ENCODE data around the gene TMPRSS4. TPM values are rescaled to one million over a fixed set of nuclear protein-coding genes. Genes with fewer than 3 reads are reported as not detected.

Gene TMPRSS4
- total RNA-seq, 1 experiment from 2014 or later: not detected

DNA sequence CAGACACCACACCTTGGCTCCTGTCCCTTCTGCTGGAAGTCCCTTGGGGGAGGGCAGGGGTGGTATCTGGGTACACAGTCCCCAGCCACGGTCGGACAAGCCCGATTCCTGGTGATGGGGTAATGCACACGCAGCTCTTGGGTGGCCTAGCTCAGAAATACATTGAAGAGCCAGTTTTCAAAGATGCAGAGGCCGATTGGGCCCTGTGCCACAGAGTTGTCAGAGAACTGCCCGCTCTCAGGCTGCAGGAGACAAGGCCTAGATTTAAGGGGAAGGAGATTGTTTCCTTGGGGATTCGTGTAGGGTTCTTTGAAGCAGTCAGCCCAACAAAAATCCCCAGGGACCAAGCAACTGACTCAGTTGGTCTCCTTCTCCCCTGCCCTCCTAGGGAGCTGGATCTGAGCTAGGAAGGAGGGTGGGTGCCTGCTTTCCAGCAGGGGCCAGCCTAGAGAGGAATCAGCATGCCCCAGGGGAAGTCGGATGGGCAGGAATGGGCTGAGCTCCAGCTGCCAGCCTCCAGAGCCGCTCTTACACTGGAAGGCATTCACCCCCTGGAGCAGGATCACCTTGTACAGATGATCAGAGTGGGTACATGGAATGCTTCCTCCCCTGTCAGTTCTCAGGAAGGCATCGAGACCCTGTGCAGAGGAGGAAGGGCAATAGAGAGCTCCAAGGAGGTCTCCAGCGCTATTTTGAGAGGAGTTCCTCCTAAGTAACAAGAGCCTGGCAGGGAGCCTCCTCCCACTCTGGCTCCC lies 79.1 kb downstream of the TMPRSS4 start:
- Mint-ChIP-seq H3K36me3 (ENCODE audit: insufficient read depth in 1 of 3, low read depth in 3 of 3) (no peaks in the 10 kb centered on the region; a peak in 1 of 7 replicates), H3K27ac (peak overlapping the region in 1 of 3 experiments; percentile 59; a peak in 1 of 7 replicates), H3K9me3 (no peaks in the 10 kb centered on the region; a peak in 1 of 5 replicates), H3K4me1 (peaks cover 48 to 54% of the 10 kb centered on the region in 2 experiments), H3K4me3 (peak overlapping the region; percentile 35 to 72; a peak in 4 of 5 replicates), H3K27me3 (ENCODE audit: low read depth) (peaks cover 98% of the 10 kb centered on the region)
- no peaks in the 10 kb centered on the region for H3K79me1 ChIP-seq (ENCODE audit: insufficient read depth, low read depth, low read length, poor library complexity, severe bottlenecking)
- no peak overlapping the region for H2AFZ ChIP-seq (ENCODE audit: low read length)
- no peak overlapping the region for H3K23ac ChIP-seq (ENCODE audit: insufficient read length, low read depth, low read length)
- no peak for DNase-seq
- H4K91ac ChIP-seq (ENCODE audit: insufficient read length, low read depth, low read length): no peak overlapping the region
- H3K4me2 ChIP-seq (ENCODE audit: insufficient read depth, insufficient read length, low read length): peak overlapping the region; percentile 52
- no peak overlapping the region for H3K9ac ChIP-seq (ENCODE audit: extremely low read depth, insufficient read length, low read length)
- H2BK120ac ChIP-seq (ENCODE audit: low read depth, low read length, poor library complexity, severe bottlenecking): no peak overlapping the region
- H2BK15ac ChIP-seq (ENCODE audit: low read depth, low read length): no peak overlapping the region
- no peak overlapping the region for H2BK5ac ChIP-seq (ENCODE audit: insufficient read length, low read length)
- H2BK12ac ChIP-seq (ENCODE audit: insufficient read length, low read depth, low read length): no peak overlapping the region
- TF ChIP-seq, protein P1, sequence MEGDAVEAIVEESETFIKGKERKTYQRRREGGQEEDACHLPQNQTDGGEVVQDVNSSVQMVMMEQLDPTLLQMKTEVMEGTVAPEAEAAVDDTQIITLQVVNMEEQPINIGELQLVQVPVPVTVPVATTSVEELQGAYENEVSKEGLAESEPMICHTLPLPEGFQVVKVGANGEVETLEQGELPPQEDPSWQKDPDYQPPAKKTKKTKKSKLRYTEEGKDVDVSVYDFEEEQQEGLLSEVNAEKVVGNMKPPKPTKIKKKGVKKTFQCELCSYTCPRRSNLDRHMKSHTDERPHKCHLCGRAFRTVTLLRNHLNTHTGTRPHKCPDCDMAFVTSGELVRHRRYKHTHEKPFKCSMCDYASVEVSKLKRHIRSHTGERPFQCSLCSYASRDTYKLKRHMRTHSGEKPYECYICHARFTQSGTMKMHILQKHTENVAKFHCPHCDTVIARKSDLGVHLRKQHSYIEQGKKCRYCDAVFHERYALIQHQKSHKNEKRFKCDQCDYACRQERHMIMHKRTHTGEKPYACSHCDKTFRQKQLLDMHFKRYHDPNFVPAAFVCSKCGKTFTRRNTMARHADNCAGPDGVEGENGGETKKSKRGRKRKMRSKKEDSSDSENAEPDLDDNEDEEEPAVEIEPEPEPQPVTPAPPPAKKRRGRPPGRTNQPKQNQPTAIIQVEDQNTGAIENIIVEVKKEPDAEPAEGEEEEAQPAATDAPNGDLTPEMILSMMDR (conservative IDR thresholded peaks at IDR 0.05): no peak
- peaks cover 15% of the 10 kb centered on the region for H3K4me1 ChIP-seq (ENCODE audit: insufficient read depth, low read length)
- H3K79me2 ChIP-seq (ENCODE audit: insufficient read depth, low read length): no peaks in the 10 kb centered on the region
- no peaks in the 10 kb centered on the region for H3K9me3 ChIP-seq (ENCODE audit: control insufficient read depth, low read depth, low read length)
- no peaks in the 10 kb centered on the region for H4K20me1 ChIP-seq (ENCODE audit: control insufficient read depth, insufficient read depth, insufficient read length)
- no peak overlapping the region for H3K18ac ChIP-seq (ENCODE audit: insufficient read length, low read depth, low read length)
- H2BK20ac ChIP-seq (ENCODE audit: low read depth, low read length, poor library complexity, severe bottlenecking): no peak overlapping the region
- peaks cover 30% of the 10 kb centered on the region for H3K23me2 ChIP-seq (ENCODE audit: insufficient read length, low read depth, low read length, poor library complexity, severe bottlenecking)
- no peak overlapping the region for H3K56ac ChIP-seq (ENCODE audit: insufficient read length, low read depth, low read length)
- WGBS (ENCODE audit: extremely low coverage, insufficient read length, low lambda C conversion rate): no CpG with 5 or more reads among the region's 11 CpGs
- no peak overlapping the region for H3K14ac ChIP-seq (ENCODE audit: insufficient read depth, low read length)
- no peak overlapping the region for H3K27ac ChIP-seq (ENCODE audit: insufficient read length, low read depth, low read length)
- H2AK5ac ChIP-seq (ENCODE audit: insufficient read length, low read length): no peak overlapping the region
- H4K8ac ChIP-seq (replicated peaks; ENCODE audit: insufficient read length, low read depth, low read length): no peak overlapping the region
- H3K4ac ChIP-seq (ENCODE audit: low read depth, low read length): no peak overlapping the region
- H4K5ac ChIP-seq (ENCODE audit: insufficient read length, low read depth, low read length): no peak overlapping the region
- no peak overlapping the region for H3T11ph ChIP-seq (ENCODE audit: low read length)
- H3K27me3 ChIP-seq (ENCODE audit: insufficient read depth, low read length): peaks cover 63% of the 10 kb centered on the region
